Transverse colon (tissue), 3 donors: ENCODE results near the gene MS4A4E.

Source experiments
- EP300 ChIP-seq: sonication (generic); formaldehyde crosslinking; IDR thresholded peaks from one replicate; pipeline ENCODE4 v1.6.1; 2017; ENCODE audit warnings: antibody characterized with exemption, low read depth
- TF ChIP-seq, protein P1 (sequence below), 5 experiments: fragments of 200-600 bp in 3 of 5; fragments of 450-650 bp in 2 of 5; sonication (generic) in 3 of 5; IDR thresholded peaks; 1 replicate in 2 of 5; 2 replicates in 3 of 5; pipeline ENCODE4 v1.5.1; 2016 to 2017; ENCODE audit warnings: antibody characterized with exemption in 5 of 5, inconsistent platforms in 3 of 5, mild to moderate bottlenecking in 2 of 5, moderate library complexity in 1 of 5

DNA sequence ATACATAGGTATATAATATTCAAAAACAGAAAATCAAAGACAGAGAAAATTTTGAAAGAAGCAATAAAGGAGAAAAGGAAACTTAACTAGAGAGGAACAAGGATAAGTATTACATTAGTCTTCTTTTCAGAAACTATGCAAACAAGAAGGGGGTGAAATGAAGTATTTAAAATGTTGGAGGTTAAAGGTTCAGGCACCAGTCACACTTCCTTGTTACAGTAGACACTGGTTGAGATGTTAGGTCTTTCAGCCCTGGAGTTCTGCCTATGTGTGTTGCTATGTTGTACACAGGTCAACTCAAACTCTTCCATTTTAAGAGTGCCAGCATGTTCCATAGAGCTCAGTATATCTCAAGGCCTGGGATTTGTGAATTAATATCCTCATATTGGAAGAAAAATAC, 31.5 kb upstream of the MS4A4E start:
- no peak for TF ChIP-seq EP300
- TF ChIP-seq, protein P1, sequence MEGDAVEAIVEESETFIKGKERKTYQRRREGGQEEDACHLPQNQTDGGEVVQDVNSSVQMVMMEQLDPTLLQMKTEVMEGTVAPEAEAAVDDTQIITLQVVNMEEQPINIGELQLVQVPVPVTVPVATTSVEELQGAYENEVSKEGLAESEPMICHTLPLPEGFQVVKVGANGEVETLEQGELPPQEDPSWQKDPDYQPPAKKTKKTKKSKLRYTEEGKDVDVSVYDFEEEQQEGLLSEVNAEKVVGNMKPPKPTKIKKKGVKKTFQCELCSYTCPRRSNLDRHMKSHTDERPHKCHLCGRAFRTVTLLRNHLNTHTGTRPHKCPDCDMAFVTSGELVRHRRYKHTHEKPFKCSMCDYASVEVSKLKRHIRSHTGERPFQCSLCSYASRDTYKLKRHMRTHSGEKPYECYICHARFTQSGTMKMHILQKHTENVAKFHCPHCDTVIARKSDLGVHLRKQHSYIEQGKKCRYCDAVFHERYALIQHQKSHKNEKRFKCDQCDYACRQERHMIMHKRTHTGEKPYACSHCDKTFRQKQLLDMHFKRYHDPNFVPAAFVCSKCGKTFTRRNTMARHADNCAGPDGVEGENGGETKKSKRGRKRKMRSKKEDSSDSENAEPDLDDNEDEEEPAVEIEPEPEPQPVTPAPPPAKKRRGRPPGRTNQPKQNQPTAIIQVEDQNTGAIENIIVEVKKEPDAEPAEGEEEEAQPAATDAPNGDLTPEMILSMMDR (IDR thresholded peaks at IDR 0.05), result no peak
